ENCODE data around the gene PNMT. TPM values are rescaled to one million over a fixed set of nuclear protein-coding genes. Genes with fewer than 3 reads are reported as not detected.

PNMT gene
- total and polyA plus RNA-seq, 2 donors (not counting 3 experiments of a cell fraction or from before 2014, with no cell fraction given): 0.11 TPM; not detected in 1

DNA sequence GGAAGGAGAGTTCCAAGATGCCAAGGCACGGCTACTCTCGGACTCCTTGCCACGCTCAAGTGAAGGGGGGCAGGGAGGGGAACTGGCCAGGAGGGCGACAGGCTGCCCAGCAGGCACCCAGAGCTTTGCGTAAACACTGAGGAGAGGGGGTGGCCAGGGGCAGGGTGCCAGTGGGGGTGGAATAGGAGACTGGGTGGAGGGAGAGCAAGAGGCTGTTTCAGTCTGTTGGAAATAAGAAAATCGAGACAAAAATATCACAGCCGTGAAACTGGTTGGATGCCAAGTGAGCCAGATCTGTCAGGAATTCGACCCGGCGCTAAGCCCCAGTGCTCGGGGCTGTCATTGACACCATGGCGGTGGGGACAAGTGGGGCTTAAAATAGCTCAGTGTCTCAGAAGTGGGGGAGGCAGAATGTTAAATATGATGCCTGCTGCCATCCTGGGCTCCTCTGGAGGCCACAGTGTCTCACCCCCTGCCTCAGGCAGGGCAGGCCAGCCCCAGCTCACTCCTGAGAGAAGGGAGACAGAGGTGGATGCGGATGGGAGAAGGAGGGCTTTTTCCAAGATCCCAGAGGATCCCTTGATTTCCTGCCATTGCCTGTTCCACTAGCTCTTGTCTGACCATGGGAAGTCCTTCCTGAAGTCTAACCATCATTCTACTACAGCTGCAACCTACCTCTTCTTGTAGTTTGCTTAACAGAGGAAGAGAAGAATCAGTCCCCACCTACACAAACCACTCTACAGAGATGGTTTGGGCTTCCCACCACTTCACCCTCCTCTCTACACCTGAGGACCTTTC lies 9.5 kb downstream of the PNMT start:
- H3K27me3 ChIP-seq (ENCODE audit: control insufficient read depth in 2 of 2, insufficient read depth in 2 of 2, low read length in 2 of 2): no peaks in the 10 kb centered on the region
- POLR2A ChIA-PET: no interaction called here
- FAIRE-seq: no peak
- H2AFZ ChIP-seq (ENCODE audit: low read depth, low read length): no peak overlapping the region
- H3K9ac ChIP-seq (replicated peaks; ENCODE audit: extremely low read depth, insufficient read depth, low read length): no peak overlapping the region
- H3K79me2 ChIP-seq (ENCODE audit: control insufficient read depth, insufficient read depth, low read length): no peaks in the 10 kb centered on the region
- H3K4me1 ChIP-seq (ENCODE audit: control insufficient read depth, extremely low read depth, insufficient read depth, low read length): no peaks in the 10 kb centered on the region
- intact Hi-C loops (cut with micrococcal nuclease): no loop called here
- no peak for DNase-seq (ENCODE audit: low read depth, low spot score)
- no peaks in the 10 kb centered on the region for H4K20me1 ChIP-seq (replicated peaks; ENCODE audit: control insufficient read depth, extremely low read depth, insufficient read depth, low read length)
- TF ChIP-seq FOS (IDR thresholded peaks at IDR 0.05; ENCODE audit: borderline replicate concordance, insufficient read depth, low read length) (no peak), JUN (IDR thresholded peaks at IDR 0.05; ENCODE audit: borderline replicate concordance, insufficient read depth, insufficient read length, low read depth) (no peak), EZH2 (IDR thresholded peaks at IDR 0.05; ENCODE audit: borderline replicate concordance, low read depth, low read length, severe bottlenecking) (no peak)
- no peaks in the 10 kb centered on the region for H3K9me1 ChIP-seq (replicated peaks; ENCODE audit: control insufficient read depth, extremely low read depth, insufficient read depth, low read length)
- H3K9me3 ChIP-seq (replicated peaks; ENCODE audit: control insufficient read depth, insufficient read depth, low read length): no peaks in the 10 kb centered on the region
- H3K4me3 ChIP-seq (replicated peaks in 1 of 3; ENCODE audit: insufficient read depth in 1 of 3, low read depth in 1 of 3, low read length in 3 of 3): no peak overlapping the region
- H3K36me3 ChIP-seq (ENCODE audit: control insufficient read depth in 2 of 2, extremely low read depth in 1 of 2, insufficient read depth in 2 of 2, low read length in 2 of 2): no peaks in the 10 kb centered on the region
- dilution Hi-C loops (cut with MboI; ENCODE audit: extremely low pct_ligation_motif_present, low sequenced_read_pairs): no loop called here
- CTCF ChIA-PET: interaction anchor here (0.8 to 13.1 kb wide), 4 partner anchors 11 to 58 kb away, joined by 3 to 291 read pairs (median 5); no protein-coding TSS in a partner anchor
- no TSS peak for BruUV-seq (replicated peaks)
- no peak overlapping the region for H3K27ac ChIP-seq (ENCODE audit: insufficient read depth, low read depth, low read length)
- H3K4me2 ChIP-seq (ENCODE audit: insufficient read depth, low read length): no peak overlapping the region

DNA sequence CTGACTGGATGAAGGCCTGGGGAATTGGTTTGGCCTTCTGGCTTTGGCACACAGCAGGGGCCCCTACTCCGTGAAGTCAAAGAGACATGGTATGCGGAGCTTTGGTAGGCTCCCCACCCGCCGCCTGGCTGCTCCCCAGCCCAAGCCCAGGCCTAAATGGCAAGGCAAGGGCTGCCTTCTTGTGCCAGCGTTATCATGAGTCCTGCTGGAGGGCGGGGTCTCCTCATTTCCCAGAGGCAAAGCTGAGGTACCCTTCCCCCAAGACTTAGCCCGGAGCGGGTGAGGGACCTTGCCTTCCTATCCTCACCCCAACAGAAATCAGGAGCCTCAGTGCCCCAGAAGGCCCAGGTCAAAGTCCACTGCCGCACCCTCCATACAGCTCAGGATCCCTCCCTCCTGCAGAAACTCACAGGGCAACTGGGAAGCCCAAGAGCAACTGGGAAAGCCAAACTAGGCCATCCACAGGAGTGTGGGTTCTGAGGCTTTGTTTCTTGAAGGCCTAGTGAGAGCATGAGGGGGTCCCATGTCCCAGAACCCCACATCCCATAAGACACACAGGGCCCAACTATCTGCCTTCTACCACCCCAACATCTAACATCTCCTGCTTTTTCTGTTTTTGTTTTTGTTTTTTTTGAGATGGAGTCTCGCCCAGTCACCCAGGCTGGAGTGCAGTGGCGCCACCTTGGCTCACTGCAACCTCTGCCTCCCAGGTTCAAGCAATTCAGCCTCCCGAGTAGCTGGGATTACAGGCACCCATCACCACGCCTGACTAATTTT lies 10.3 kb downstream of the PNMT start:
- no peak overlapping the region for H3K27ac ChIP-seq (ENCODE audit: insufficient read depth, low read depth, low read length)
- dilution Hi-C loops (cut with MboI; ENCODE audit: extremely low pct_ligation_motif_present, low sequenced_read_pairs): no loop called here
- no peaks in the 10 kb centered on the region for H3K79me2 ChIP-seq (ENCODE audit: control insufficient read depth, insufficient read depth, low read length)
- H3K9ac ChIP-seq (replicated peaks; ENCODE audit: extremely low read depth, insufficient read depth, low read length): no peak overlapping the region
- H3K4me2 ChIP-seq (ENCODE audit: insufficient read depth, low read length): no peak overlapping the region
- H3K27me3 ChIP-seq (ENCODE audit: control insufficient read depth in 2 of 2, insufficient read depth in 2 of 2, low read length in 2 of 2): no peaks in the 10 kb centered on the region
- no peaks in the 10 kb centered on the region for H3K36me3 ChIP-seq (ENCODE audit: control insufficient read depth in 2 of 2, extremely low read depth in 1 of 2, insufficient read depth in 2 of 2, low read length in 2 of 2)
- intact Hi-C loops (cut with micrococcal nuclease): no loop called here
- H3K9me3 ChIP-seq (replicated peaks; ENCODE audit: control insufficient read depth, insufficient read depth, low read length): no peaks in the 10 kb centered on the region
- H4K20me1 ChIP-seq (replicated peaks; ENCODE audit: control insufficient read depth, extremely low read depth, insufficient read depth, low read length): no peaks in the 10 kb centered on the region
- H3K4me1 ChIP-seq (ENCODE audit: control insufficient read depth, extremely low read depth, insufficient read depth, low read length): no peaks in the 10 kb centered on the region
- H3K9me1 ChIP-seq (replicated peaks; ENCODE audit: control insufficient read depth, extremely low read depth, insufficient read depth, low read length): no peaks in the 10 kb centered on the region
- H2AFZ ChIP-seq (ENCODE audit: low read depth, low read length): no peak overlapping the region
- no peak for DNase-seq (ENCODE audit: low read depth, low spot score)
- CTCF ChIA-PET: interaction anchor here (1.8 kb wide), 1 partner anchor 55 kb away, joined by 5 read pairs; no protein-coding TSS in a partner anchor
- BruUV-seq (replicated peaks): no TSS peak
- FAIRE-seq: no peak
- no peak overlapping the region for H3K4me3 ChIP-seq (replicated peaks in 1 of 3; ENCODE audit: insufficient read depth in 1 of 3, low read depth in 1 of 3, low read length in 3 of 3)
- no peak for TF ChIP-seq EZH2 (IDR thresholded peaks at IDR 0.05; ENCODE audit: borderline replicate concordance, low read depth, low read length, severe bottlenecking)
- POLR2A ChIA-PET: no interaction called here

Data from endothelial cell of umbilical vein (primary cell).